ENCODE results near the gene TECTA.

GRCh38 chr11:121161349-121161917, 60.4 kb downstream of the TECTA start:
- no peak for TF ChIP-seq CTCF (IDR thresholded peaks at IDR 0.05)
- TF ChIP-seq POLR2A (IDR thresholded peaks at IDR 0.05) = no peak
